ENCODE data around the gene ERP27. TPM values are rescaled to one million over a fixed set of nuclear protein-coding genes. Genes with fewer than 3 reads are reported as not detected.

The ERP27 gene
- total RNA-seq, 2 donors from 2014 or later: 2.4 TPM; not detected in 1

- Histone ChIP-seq H3K27me3 (replicated peaks; ENCODE audit: insufficient read depth) (no peaks in the 10 kb centered on the region), H3K27ac (no peak overlapping the region), H3K4me1 (ENCODE audit: control insufficient read depth in 1 of 2, low read depth in 2 of 2) (no peaks in the 10 kb centered on the region), H3K4me3 (no peak overlapping the region), H3K36me3 (no peaks in the 10 kb centered on the region), H3K9me3 (no peaks in the 10 kb centered on the region)
- TF ChIP-seq, protein P1, sequence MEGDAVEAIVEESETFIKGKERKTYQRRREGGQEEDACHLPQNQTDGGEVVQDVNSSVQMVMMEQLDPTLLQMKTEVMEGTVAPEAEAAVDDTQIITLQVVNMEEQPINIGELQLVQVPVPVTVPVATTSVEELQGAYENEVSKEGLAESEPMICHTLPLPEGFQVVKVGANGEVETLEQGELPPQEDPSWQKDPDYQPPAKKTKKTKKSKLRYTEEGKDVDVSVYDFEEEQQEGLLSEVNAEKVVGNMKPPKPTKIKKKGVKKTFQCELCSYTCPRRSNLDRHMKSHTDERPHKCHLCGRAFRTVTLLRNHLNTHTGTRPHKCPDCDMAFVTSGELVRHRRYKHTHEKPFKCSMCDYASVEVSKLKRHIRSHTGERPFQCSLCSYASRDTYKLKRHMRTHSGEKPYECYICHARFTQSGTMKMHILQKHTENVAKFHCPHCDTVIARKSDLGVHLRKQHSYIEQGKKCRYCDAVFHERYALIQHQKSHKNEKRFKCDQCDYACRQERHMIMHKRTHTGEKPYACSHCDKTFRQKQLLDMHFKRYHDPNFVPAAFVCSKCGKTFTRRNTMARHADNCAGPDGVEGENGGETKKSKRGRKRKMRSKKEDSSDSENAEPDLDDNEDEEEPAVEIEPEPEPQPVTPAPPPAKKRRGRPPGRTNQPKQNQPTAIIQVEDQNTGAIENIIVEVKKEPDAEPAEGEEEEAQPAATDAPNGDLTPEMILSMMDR (IDR thresholded peaks at IDR 0.05): no peak
- DNase-seq (ENCODE audit: low spot score) (no peak), ATAC-seq (ENCODE audit: insufficient number of reproducible peaks, low FRiP score, low read depth) (no peak)
Measured at GRCh38 chr12:14874882-14875281, 63.5 kb downstream of the ERP27 start.

GRCh38 chr12:14873440-14874185 lies 64.7 kb downstream of the ERP27 start:
- Histone ChIP-seq H3K27me3 (replicated peaks; ENCODE audit: insufficient read depth) (no peaks in the 10 kb centered on the region), H3K36me3 (no peaks in the 10 kb centered on the region), H3K4me3 (no peak overlapping the region), H3K9me3 (no peaks in the 10 kb centered on the region), H3K4me1 (ENCODE audit: control insufficient read depth in 1 of 2, low read depth in 2 of 2) (no peaks in the 10 kb centered on the region), H3K27ac (no peak overlapping the region)
- DNase-seq (ENCODE audit: low spot score): no peak
- TF ChIP-seq, protein P1 (IDR thresholded peaks at IDR 0.05): no peak
- ATAC-seq (ENCODE audit: insufficient number of reproducible peaks, low FRiP score, low read depth): no peak

- no peak overlapping the region for H3K27ac ChIP-seq
- no peaks in the 10 kb centered on the region for H3K9me3 ChIP-seq
- H3K4me3 ChIP-seq: no peak overlapping the region
- ATAC-seq (ENCODE audit: insufficient number of reproducible peaks, low FRiP score, low read depth) (no peak), DNase-seq (ENCODE audit: low spot score) (no peak)
- H3K4me1 ChIP-seq (ENCODE audit: control insufficient read depth in 1 of 2, low read depth in 2 of 2): no peaks in the 10 kb centered on the region
- TF ChIP-seq, protein P1 (IDR thresholded peaks at IDR 0.05): no peak
- no peaks in the 10 kb centered on the region for H3K27me3 ChIP-seq (replicated peaks; ENCODE audit: insufficient read depth)
- H3K36me3 ChIP-seq: no peaks in the 10 kb centered on the region
Measured at GRCh38 chr12:14871886-14872285, 66.5 kb downstream of the ERP27 start.

DNA sequence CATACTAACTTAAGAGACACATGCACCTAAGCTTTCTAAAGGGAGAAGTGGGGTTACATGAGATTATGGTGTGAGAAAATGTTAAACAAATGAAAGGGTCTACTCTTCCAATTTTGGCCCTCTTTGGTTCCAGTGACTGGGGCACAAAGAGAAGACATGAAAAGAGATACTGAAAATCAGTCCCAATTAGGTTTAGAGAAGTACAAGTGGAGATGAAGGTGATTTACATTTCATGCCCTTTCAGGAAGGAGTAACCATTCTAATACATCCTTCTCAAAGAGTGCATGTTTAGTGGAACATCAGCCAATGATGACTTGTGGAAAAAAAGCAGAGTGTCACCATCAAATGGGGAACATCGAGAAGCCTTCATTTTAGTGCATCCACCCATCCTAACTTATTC lies 67.1 kb downstream of the ERP27 start:
- no peaks in the 10 kb centered on the region for H3K4me1 ChIP-seq (ENCODE audit: control insufficient read depth in 1 of 2, low read depth in 2 of 2)
- H3K36me3 ChIP-seq: no peaks in the 10 kb centered on the region
- no peaks in the 10 kb centered on the region for H3K27me3 ChIP-seq (replicated peaks; ENCODE audit: insufficient read depth)
- H3K4me3 ChIP-seq: no peak overlapping the region
- no peaks in the 10 kb centered on the region for H3K9me3 ChIP-seq
- H3K27ac ChIP-seq: no peak overlapping the region
- DNase-seq (ENCODE audit: low spot score) (no peak), ATAC-seq (ENCODE audit: insufficient number of reproducible peaks, low FRiP score, low read depth) (no peak)
- TF ChIP-seq, protein P1 (IDR thresholded peaks at IDR 0.05): no peak

DNA sequence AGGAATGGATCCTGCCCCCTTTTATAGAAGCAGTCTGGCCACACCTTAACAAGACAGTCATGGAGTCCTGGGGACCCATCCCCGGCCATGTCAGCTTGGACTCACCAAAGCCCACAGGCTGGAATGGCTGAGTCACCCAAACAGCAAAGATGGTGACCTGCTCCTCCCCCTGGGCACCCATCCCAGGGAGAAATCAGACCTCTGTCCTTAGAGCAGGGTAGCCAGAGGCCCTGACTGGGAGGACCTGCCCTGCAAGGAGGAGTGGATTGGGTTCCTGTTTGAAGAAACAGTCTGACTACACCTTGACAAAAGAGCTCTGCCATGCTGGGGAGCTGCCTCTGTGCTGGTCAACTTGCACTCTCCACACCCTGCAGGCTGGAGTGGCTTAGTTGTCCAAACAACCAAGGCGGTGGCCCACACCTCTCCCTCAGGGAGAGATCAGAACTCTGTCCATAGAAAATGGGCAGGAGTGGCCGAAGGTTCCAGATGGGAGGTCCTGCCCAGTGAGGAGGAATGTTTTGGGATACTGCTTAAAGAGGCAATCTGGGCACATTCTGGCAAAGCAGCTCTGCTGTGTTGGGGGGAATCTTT lies 69.3 kb downstream of the ERP27 start:
- Histone ChIP-seq H3K4me3 (no peak overlapping the region), H3K4me1 (ENCODE audit: control insufficient read depth in 1 of 2, low read depth in 2 of 2) (no peaks in the 10 kb centered on the region), H3K36me3 (no peaks in the 10 kb centered on the region), H3K9me3 (no peaks in the 10 kb centered on the region), H3K27ac (no peak overlapping the region), H3K27me3 (replicated peaks; ENCODE audit: insufficient read depth) (no peaks in the 10 kb centered on the region)
- ATAC-seq (ENCODE audit: insufficient number of reproducible peaks, low FRiP score, low read depth) (no peak), DNase-seq (ENCODE audit: low spot score) (no peak)
- TF ChIP-seq, protein P1 (IDR thresholded peaks at IDR 0.05): no peak

Other genes starting within 250 kb of the ERP27 start
- under 1 TPM in 1 of 2 donors, not detected in 1; 0.14 TPM for gene GUCY2C, start 241.9 kb downstream of the ERP27 start, total RNA-seq
- 10 to 100 TPM; 10.0 to 17.6 TPM for gene WBP11, start 135.1 kb downstream of the ERP27 start, total RNA-seq
- gene C12orf60, start 134.9 kb downstream of the ERP27 start, total RNA-seq: under 1 TPM in 1 of 2 donors, not detected in 1; 0.27 TPM
- under 1 TPM; 0.27 to 0.49 TPM for gene SMCO3, start 124.4 kb downstream of the ERP27 start, total RNA-seq
- 10 to 100 TPM; 38.0 to 66.6 TPM for gene ART4, start 95.0 kb downstream of the ERP27 start, total RNA-seq
- gene MGP, start 52.7 kb downstream of the ERP27 start, total RNA-seq: 1,000 to 10,000 TPM; 6,234 to 9,983 TPM
- 100 to 1,000 TPM; 199 to 223 TPM for gene ARHGDIB, start 23.1 kb upstream of the ERP27 start, total RNA-seq
- not detected for gene PDE6H, start 34.5 kb upstream of the ERP27 start, total RNA-seq